ENCODE measurements around the gene SCN10A.

DNA sequence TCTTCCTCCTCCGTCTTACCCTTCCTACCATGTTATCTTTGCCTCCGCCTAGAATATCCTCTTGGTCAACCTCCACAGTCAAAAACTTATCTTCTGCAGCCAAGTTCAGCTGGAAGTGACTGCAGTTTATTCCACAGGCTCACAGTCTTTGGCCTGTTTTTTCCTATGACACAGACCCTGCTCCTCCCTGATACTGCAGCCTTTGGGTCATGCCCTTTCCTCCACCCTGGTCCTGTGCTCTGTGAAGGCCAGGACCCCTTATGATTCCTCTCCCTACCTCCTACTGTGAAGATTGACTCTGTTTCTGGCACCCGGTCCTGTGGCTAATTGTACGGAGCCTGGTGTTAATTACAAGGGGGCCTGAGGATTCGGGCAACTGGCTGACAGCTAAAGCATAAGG lies 117.3 kb downstream of the SCN10A start:
- TF ChIP-seq GATA2 (IDR thresholded peaks at IDR 0.05; ENCODE audit: low read depth, low read length) (no peak), GATA3 (IDR thresholded peaks at IDR 0.05; ENCODE audit: low read depth, low read length) (no peak)

Data from SH-SY5Y (cell line).